Fibroblast of skin of left biceps (primary cell): Measurements from ENCODE around the gene BAHD1.

Experiments
- DNase-seq, 2 experiments: peaks; one replicate each; pipeline ENCODE4 v3.0.0-alpha.2; 2013; ENCODE audit warnings: low read depth in 2 of 2

BAHD1 gene

GRCh38 chr15:40498891-40499290 is 58.1 kb downstream of the BAHD1 start:
- no peak for DNase-seq

- DNase-seq = no peak
Measured at GRCh38 chr15:40499931-40500330, 59.2 kb downstream of the BAHD1 start.

- DNase-seq = no peak
Measured at GRCh38 chr15:40500568-40501330, 60.0 kb downstream of the BAHD1 start.

- no peak for DNase-seq
Measured at GRCh38 chr15:40501487-40501886, 60.7 kb downstream of the BAHD1 start.

GRCh38 chr15:40506964-40507571 is 66.3 kb downstream of the BAHD1 start:
- DNase-seq = no peak

GRCh38 chr15:40508216-40508615 is 67.5 kb downstream of the BAHD1 start:
- no peak for DNase-seq

GRCh38 chr15:40510201-40510600 is 69.4 kb downstream of the BAHD1 start:
- no peak for DNase-seq

- DNase-seq = no peak
Measured at GRCh38 chr15:40511093-40511471, 70.3 kb downstream of the BAHD1 start.

GRCh38 chr15:40511472-40512133 is 70.8 kb downstream of the BAHD1 start:
- DNase-seq = no peak

- DNase-seq = no peak
Measured at GRCh38 chr15:40512440-40512839, 71.7 kb downstream of the BAHD1 start.

GRCh38 chr15:40513609-40514008 is 72.9 kb downstream of the BAHD1 start:
- DNase-seq = no peak

GRCh38 chr15:40516322-40516721 is 75.6 kb downstream of the BAHD1 start:
- DNase-seq = no peak
